WTC11 (cell line): ENCODE data around the gene CD109.

Experiments used
- ARID4B ChIP-seq: sonication (generic); formaldehyde crosslinking; IDR thresholded peaks from 2 replicates; pipeline ENCODE4 v1.8.0; 2023; ENCODE audit warnings: missing genetic modification reagents, mild to moderate bottlenecking, borderline replicate concordance
- CREB1 ChIP-seq: sonication (generic); formaldehyde crosslinking; IDR thresholded peaks from 2 replicates; pipeline ENCODE4 v1.8.0; 2023; ENCODE audit warnings: mild to moderate bottlenecking, missing genetic modification reagents
- CTCF ChIP-seq: fragments of 200-600 bp; IDR thresholded peaks from 2 replicates; pipeline ENCODE4 v1.8.0; 2022; ENCODE audit warnings: antibody characterized with exemption
- ELF4 ChIP-seq: sonication (generic); formaldehyde crosslinking; IDR thresholded peaks from 2 replicates; pipeline ENCODE4 v1.8.1; 2022; ENCODE audit warnings: low read depth, mild to moderate bottlenecking, moderate library complexity, missing genetic modification reagents
- ERG ChIP-seq: fragments of 250-450 bp; sonication (Bioruptor Pico); IDR thresholded peaks from 2 replicates; pipeline ENCODE4 v1.8.0; 2021; ENCODE audit warnings: mild to moderate bottlenecking
- ESRRA ChIP-seq: sonication (generic); formaldehyde crosslinking; IDR thresholded peaks from 2 replicates; pipeline ENCODE4 v1.8.1; 2022; ENCODE audit warnings: mild to moderate bottlenecking, missing genetic modification reagents, borderline replicate concordance
- FOXP4 ChIP-seq: sonication (generic); formaldehyde crosslinking; IDR thresholded peaks from 2 replicates; pipeline ENCODE4 v1.8.0; 2022; ENCODE audit warnings: mild to moderate bottlenecking, missing genetic modification reagents
- IRF1 ChIP-seq: sonication (generic); formaldehyde crosslinking; IDR thresholded peaks from 2 replicates; pipeline ENCODE4 v1.8.0; 2023; ENCODE audit warnings: missing genetic modification reagents
- MXD4 ChIP-seq: fragments of 250-450 bp; sonication (Bioruptor Pico); IDR thresholded peaks from 2 replicates; pipeline ENCODE4 v1.8.0; 2021; ENCODE audit warnings: mild to moderate bottlenecking, moderate library complexity, borderline replicate concordance
- NFE2L1 ChIP-seq: sonication (generic); formaldehyde crosslinking; IDR thresholded peaks from 2 replicates; pipeline ENCODE4 v1.8.1; 2023; ENCODE audit warnings: missing genetic modification reagents
- NR1H2 ChIP-seq: sonication (generic); formaldehyde crosslinking; IDR thresholded peaks from 2 replicates; pipeline ENCODE4 v1.9.0; 2021; ENCODE audit warnings: mild to moderate bottlenecking, moderate library complexity, missing genetic modification reagents
- SOX15 ChIP-seq: fragments of 250-450 bp; sonication (Bioruptor Pico); IDR thresholded peaks from 2 replicates; pipeline ENCODE4 v1.9.0; 2021; ENCODE audit warnings: mild to moderate bottlenecking
- SP1 ChIP-seq: sonication (generic); formaldehyde crosslinking; conservative IDR thresholded peaks from 2 replicates; pipeline ENCODE4 v1.8.1; 2022; ENCODE audit warnings: missing genetic modification reagents
- USF2 ChIP-seq: sonication (generic); formaldehyde crosslinking; IDR thresholded peaks from 2 replicates; pipeline ENCODE4 v1.8.1; 2023; ENCODE audit warnings: mild to moderate bottlenecking, missing genetic modification reagents, moderate library complexity

- TF ChIP-seq NR1H2 (no peak), MXD4 (no peak), NFE2L1 (CRISPR knock-in tag) (no peak), ARID4B (no peak), CTCF (no peak), ERG (CRISPR knock-in tag) (no peak), CREB1 (no peak), USF2 (CRISPR knock-in tag) (no peak), IRF1 (no peak), SOX15 (CRISPR knock-in tag) (no peak), ESRRA (CRISPR knock-in tag) (no peak), ELF4 (no peak), SP1 (CRISPR knock-in tag) (no peak), FOXP4 (no peak)
These were observed 171.4 kb downstream of the CD109 start for GRCh38 chr6:73867411-73867810.
